Stomach (tissue), 9 donors: ENCODE data around the gene PEPD. TPM values are rescaled to one million over a fixed set of nuclear protein-coding genes. Genes with fewer than 3 reads are reported as not detected.

ENCODE experiments used
- DNase-seq, 2 donors: peaks; one replicate each; pipeline versions ENCODE4 v3.0.0 to v3.0.0-alpha.2; 2013 to 2019
- H3K27ac ChIP-seq, 5 donors: fragments of 200-600 bp in 4 of 5; sonication (generic) in 4 of 5; one replicate each; pipeline ENCODE4 v1.5.1; 2013 to 2019; ENCODE audit warnings: mild to moderate bottlenecking in 1 of 5, moderate library complexity in 1 of 5
- H3K27me3 ChIP-seq, 3 donors: fragments of 200-600 bp; sonication (generic); one replicate each; pipeline ENCODE4 v1.5.1; 2017 to 2019; ENCODE audit warnings: mixed run types in 1 of 3
- H3K36me3 ChIP-seq, 4 donors: fragments of 200-600 bp; sonication (generic); 1 replicate in 3 of 4; 2 replicates in 1 of 4; pipeline ENCODE4 v1.5.1; 2016 to 2019
- H3K4me1 ChIP-seq, 4 donors: fragments of 200-600 bp; sonication (generic); one replicate each; pipeline ENCODE4 v1.5.1; 2016 to 2019
- H3K4me3 ChIP-seq, 4 donors: fragments of 200-600 bp; sonication (generic) in 3 of 4; one replicate each; pipeline ENCODE4 v1.5.1; 2016 to 2019; ENCODE audit warnings: mild to moderate bottlenecking in 1 of 4
- H3K9me3 ChIP-seq, 4 donors: fragments of 200-600 bp; sonication (generic); one replicate each; pipeline ENCODE4 v1.5.1; 2016 to 2019
- CTCF ChIP-seq, 7 experiments: fragments of 450-650 bp in 4 of 7; fragments of 200-600 bp in 3 of 7; sonication (generic) in 3 of 7; IDR thresholded peaks; one replicate each; pipeline ENCODE4 v1.5.1; 2016 to 2019; ENCODE audit warnings: antibody characterized with exemption in 7 of 7, control low read depth in 2 of 7, mild to moderate bottlenecking in 1 of 7
- EP300 ChIP-seq: sonication (generic); formaldehyde crosslinking; IDR thresholded peaks from one replicate; pipeline ENCODE4 v1.6.1; 2017; ENCODE audit warnings: antibody characterized with exemption
- POLR2A ChIP-seq, 4 donors: fragments of 450-650 bp; IDR thresholded peaks; one replicate each; pipeline ENCODE4 v1.6.1; 2016; ENCODE audit warnings: antibody characterized with exemption in 4 of 4, control low read depth in 2 of 4, mild to moderate bottlenecking in 1 of 4, moderate library complexity in 1 of 4
- POLR2AphosphoS5 ChIP-seq, 3 donors: sonication (generic); formaldehyde crosslinking; IDR thresholded peaks; one replicate each; pipeline ENCODE4 v1.6.1; 2016; ENCODE audit warnings: antibody characterized with exemption in 3 of 3
- WGBS, 5 donors: extraction: QIAGEN DNeasy Blood & Tissue Kit in 3 of 5; methylation state at CpG; one replicate each; pipeline versions ENCODE4 v1.1.5 to v1.1.7; 2013 to 2018; 5-methylcytosine and 5-hydroxymethylcytosine counted together
- intact Hi-C: fragments of 100-400 bp; cut with DNase I; formaldehyde crosslinking; loops from one replicate; pipeline ENCODE4 v1.15.1; 2023; ENCODE audit warnings: low total_unique reads
- polyA plus RNA-seq, 3 donors: library from polyadenylated mRNA; stranded (reverse); fragments of 200-250 nt; gene quantifications; one replicate each; pipeline ENCODE4 v1.2.3, GENCODE V29; 2013
- total RNA-seq, 5 donors: library from RNA; depleted of rRNA; stranded (reverse); fragments of >200 nt; gene quantifications; one replicate each; pipeline versions ENCODE4 v1.1.0 to v1.2.3, GENCODE V29; 2014 to 2016
- donor health status: healthy with polysubstance abuse.
- donor health status: Bipolar disorder and iron deficiency.
- donor health status: healthy.

Gene PEPD
- total and polyA plus RNA-seq, 8 donors = 8.8 to 99.4 (median 42.7) TPM

DNA sequence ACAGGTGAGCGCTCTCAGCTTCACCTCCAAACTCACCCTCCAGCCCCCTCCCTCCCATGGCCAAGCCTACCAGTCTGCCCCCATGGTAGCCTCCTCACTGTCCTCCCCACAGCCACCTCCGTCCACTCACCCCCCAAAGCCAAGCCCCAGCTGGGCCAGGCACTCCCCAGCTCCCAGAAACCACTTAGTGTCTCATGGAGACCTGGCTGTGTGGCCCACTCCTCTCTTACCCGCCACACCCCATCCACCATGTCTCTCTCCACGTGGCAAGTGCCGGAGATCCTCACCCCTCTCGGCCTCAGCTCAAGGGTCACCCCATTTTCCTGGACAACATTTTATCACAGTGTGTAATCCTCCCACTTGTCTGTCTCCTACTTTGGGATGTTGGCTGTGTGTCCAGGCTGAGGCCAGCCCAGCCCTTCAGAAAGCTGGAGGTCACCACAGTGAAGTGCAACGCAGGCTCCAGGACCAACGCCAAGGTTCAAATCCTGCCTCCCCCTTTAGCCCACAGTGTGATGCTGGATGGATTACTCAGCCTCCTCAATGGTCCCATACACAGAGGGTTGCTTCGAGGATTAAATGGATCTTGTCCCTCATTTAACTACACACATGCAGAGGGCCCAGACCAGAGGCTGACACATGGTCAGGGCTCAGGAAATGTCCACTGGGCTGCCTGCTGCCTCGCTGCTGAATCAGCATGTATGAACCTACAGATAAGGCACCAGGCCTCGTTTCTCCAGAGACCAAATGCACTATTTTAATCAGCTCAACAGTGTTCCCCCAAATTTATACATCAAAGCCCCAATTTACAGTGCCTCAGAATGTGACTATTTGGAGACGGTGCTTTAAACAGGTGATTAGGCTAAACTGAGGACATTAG, 76.8 kb downstream of the PEPD start:
- TF ChIP-seq CTCF (IDR thresholded peaks at IDR 0.05) (no peak), EP300 (no peak), POLR2AphosphoS5 (IDR thresholded peaks at IDR 0.05) (no peak), POLR2A (IDR thresholded peaks at IDR 0.05) (no peak)
- no peak for DNase-seq
- Histone ChIP-seq H3K27me3 (no peaks in the 10 kb centered on the region), H3K9me3 (no peaks in the 10 kb centered on the region), H3K4me1 (no peaks in the 10 kb centered on the region), H3K36me3 (peaks cover 0 to 38% (median 21%) of the 10 kb centered on the region in 4 donors), H3K27ac (no peak overlapping the region), H3K4me3 (no peak overlapping the region)
- intact Hi-C loops = no loop called here
- 84 to 90% (median 87%) methylated on average over 12 of the region's 12 CpGs for WGBS, 5 donors

DNA sequence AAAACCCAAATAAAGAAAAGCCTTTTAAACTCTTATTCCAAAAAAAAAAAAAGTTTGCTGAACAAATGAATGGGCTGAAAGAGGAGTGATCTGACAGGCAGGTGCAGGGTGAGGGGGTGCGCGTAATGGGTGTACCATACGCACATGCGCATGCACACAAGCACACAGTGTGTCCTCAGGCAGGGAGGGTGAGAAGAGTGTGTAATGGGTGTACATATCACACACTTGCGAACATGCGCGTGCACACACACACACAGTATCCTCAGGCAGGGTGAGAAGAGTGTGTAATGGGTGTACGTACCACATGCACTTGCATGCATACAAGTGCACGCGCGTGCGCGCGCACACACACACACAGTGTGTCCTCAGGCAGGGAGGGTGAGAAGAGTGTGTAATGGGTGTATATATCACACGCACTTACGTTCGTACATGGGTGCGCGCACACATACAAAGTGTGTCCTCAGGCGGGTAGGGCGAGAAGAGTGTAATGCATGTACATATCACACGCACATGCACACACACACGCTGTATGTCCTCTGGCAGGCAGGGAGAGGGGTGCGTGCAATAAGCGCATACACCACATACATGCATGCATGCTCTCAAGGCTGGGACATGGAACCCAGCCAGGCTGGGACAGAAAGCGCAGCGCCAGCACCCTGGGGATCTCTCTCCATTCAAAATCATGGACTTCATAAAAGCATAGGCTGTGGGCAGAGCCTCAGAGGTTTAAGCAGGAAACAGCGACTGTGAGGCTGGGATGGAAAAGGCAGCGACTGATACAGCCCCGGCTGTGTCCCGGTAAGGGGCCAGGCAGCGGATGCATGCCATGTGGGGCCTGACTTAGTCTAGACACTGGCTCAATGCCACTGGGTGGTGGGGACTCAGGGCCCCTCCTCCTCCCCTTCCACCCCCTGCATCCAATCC, 77.7 kb downstream of the PEPD start:
- Histone ChIP-seq H3K27ac (no peak overlapping the region), H3K9me3 (no peaks in the 10 kb centered on the region), H3K27me3 (no peaks in the 10 kb centered on the region), H3K36me3 (peaks cover 0 to 29% (median 12%) of the 10 kb centered on the region in 4 donors), H3K4me3 (no peak overlapping the region), H3K4me1 (no peaks in the 10 kb centered on the region)
- DNase-seq = no peak
- TF ChIP-seq POLR2AphosphoS5 (IDR thresholded peaks at IDR 0.05) = no peak
- TF ChIP-seq POLR2A (IDR thresholded peaks at IDR 0.05) = no peak
- TF ChIP-seq CTCF (IDR thresholded peaks at IDR 0.05) = no peak
- TF ChIP-seq EP300 = no peak
- WGBS, 5 donors = 91 to 95% (median 94%) methylated on average over 30 to 32 of the region's 32 CpGs
- intact Hi-C loops = no loop called here

- TF ChIP-seq POLR2A (IDR thresholded peaks at IDR 0.05) (no peak), CTCF (IDR thresholded peaks at IDR 0.05) (no peak), POLR2AphosphoS5 (IDR thresholded peaks at IDR 0.05) (no peak), EP300 (no peak)
- Histone ChIP-seq H3K27ac (no peak overlapping the region), H3K36me3 (peaks cover 0 to 25% (median 10%) of the 10 kb centered on the region in 4 donors), H3K27me3 (no peaks in the 10 kb centered on the region), H3K4me1 (no peaks in the 10 kb centered on the region), H3K9me3 (no peaks in the 10 kb centered on the region), H3K4me3 (no peak overlapping the region)
- intact Hi-C loops = no loop called here
- 92 to 98% (median 96%) methylated on average over 9 of the region's 9 CpGs for WGBS, 5 donors
- no peak for DNase-seq
Observed at GRCh38 chr19:33442706-33443105, 78.9 kb downstream of the PEPD start.

GRCh38 chr19:33441828-33442227, 79.8 kb downstream of the PEPD start:
- no peaks in the 10 kb centered on the region for H3K9me3 ChIP-seq
- H3K27me3 ChIP-seq = no peaks in the 10 kb centered on the region
- 80 to 93% (median 82%) methylated on average over 3 of the region's 3 CpGs for WGBS, 5 donors
- H3K4me1 ChIP-seq = no peaks in the 10 kb centered on the region
- intact Hi-C loops = no loop called here
- DNase-seq = no peak
- H3K4me3 ChIP-seq = no peak overlapping the region
- peaks cover 0 to 25% (median 10%) of the 10 kb centered on the region in 4 donors for H3K36me3 ChIP-seq
- TF ChIP-seq POLR2A (IDR thresholded peaks at IDR 0.05) = no peak
- no peak for TF ChIP-seq EP300
- no peak for TF ChIP-seq CTCF (IDR thresholded peaks at IDR 0.05)
- TF ChIP-seq POLR2AphosphoS5 (IDR thresholded peaks at IDR 0.05) = no peak
- no peak overlapping the region for H3K27ac ChIP-seq
